Measurements from ENCODE around the gene DGCR6L.
"Not testable (repeated sequence)": the region's sequence is repeated elsewhere in the genome, so short reads cannot be mapped to it uniquely, and the experiment has no call there.

The DGCR6L gene

GRCh38 chr22:20291249-20291586, 28.6 kb downstream of the DGCR6L start:
- ChIA-PET POLR2A (no interaction called here), CTCF (interaction anchor here (0.7 to 4.7 kb wide), 4 partner anchors 116 to 321 kb away, joined by 3 to 26 read pairs (median 6); no protein-coding TSS in a partner anchor)
- DNase-seq (ENCODE audit: low read depth, low spot score) = no peak
- TF ChIP-seq, protein P1, sequence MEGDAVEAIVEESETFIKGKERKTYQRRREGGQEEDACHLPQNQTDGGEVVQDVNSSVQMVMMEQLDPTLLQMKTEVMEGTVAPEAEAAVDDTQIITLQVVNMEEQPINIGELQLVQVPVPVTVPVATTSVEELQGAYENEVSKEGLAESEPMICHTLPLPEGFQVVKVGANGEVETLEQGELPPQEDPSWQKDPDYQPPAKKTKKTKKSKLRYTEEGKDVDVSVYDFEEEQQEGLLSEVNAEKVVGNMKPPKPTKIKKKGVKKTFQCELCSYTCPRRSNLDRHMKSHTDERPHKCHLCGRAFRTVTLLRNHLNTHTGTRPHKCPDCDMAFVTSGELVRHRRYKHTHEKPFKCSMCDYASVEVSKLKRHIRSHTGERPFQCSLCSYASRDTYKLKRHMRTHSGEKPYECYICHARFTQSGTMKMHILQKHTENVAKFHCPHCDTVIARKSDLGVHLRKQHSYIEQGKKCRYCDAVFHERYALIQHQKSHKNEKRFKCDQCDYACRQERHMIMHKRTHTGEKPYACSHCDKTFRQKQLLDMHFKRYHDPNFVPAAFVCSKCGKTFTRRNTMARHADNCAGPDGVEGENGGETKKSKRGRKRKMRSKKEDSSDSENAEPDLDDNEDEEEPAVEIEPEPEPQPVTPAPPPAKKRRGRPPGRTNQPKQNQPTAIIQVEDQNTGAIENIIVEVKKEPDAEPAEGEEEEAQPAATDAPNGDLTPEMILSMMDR (IDR thresholded peaks at IDR 0.05; ENCODE audit: insufficient read depth, low read length, missing control alignments) = no peak
- H3K4me3 ChIP-seq (ENCODE audit: low read depth, low read length) = no peak overlapping the region

- no peak overlapping the region for H3K4me3 ChIP-seq (ENCODE audit: low read depth, low read length)
- POLR2A ChIA-PET = no interaction called here
- TF ChIP-seq, protein P1 (IDR thresholded peaks at IDR 0.05; ENCODE audit: insufficient read depth, low read length, missing control alignments) = no peak
- CTCF ChIA-PET = interaction anchor here (0.7 to 4.7 kb wide), 4 partner anchors 9 to 134 kb away, joined by 3 to 26 read pairs (median 6); no protein-coding TSS in a partner anchor
- no peak for DNase-seq (ENCODE audit: low read depth, low spot score)
These were observed 29.1 kb downstream of the DGCR6L start for GRCh38 chr22:20290578-20291248.

- CTCF ChIA-PET = interaction anchor here (0.7 to 4.7 kb wide), 3 partner anchors 8 to 133 kb away, joined by 3 to 26 read pairs (median 4); no protein-coding TSS in a partner anchor
- TF ChIP-seq, protein P1 (IDR thresholded peaks at IDR 0.05; ENCODE audit: insufficient read depth, low read length, missing control alignments) = no peak
- POLR2A ChIA-PET = no interaction called here
- DNase-seq (ENCODE audit: low read depth, low spot score) = no peak
- no peak overlapping the region for H3K4me3 ChIP-seq (ENCODE audit: low read depth, low read length)
These were observed 29.8 kb downstream of the DGCR6L start for GRCh38 chr22:20290045-20290392.

DNA sequence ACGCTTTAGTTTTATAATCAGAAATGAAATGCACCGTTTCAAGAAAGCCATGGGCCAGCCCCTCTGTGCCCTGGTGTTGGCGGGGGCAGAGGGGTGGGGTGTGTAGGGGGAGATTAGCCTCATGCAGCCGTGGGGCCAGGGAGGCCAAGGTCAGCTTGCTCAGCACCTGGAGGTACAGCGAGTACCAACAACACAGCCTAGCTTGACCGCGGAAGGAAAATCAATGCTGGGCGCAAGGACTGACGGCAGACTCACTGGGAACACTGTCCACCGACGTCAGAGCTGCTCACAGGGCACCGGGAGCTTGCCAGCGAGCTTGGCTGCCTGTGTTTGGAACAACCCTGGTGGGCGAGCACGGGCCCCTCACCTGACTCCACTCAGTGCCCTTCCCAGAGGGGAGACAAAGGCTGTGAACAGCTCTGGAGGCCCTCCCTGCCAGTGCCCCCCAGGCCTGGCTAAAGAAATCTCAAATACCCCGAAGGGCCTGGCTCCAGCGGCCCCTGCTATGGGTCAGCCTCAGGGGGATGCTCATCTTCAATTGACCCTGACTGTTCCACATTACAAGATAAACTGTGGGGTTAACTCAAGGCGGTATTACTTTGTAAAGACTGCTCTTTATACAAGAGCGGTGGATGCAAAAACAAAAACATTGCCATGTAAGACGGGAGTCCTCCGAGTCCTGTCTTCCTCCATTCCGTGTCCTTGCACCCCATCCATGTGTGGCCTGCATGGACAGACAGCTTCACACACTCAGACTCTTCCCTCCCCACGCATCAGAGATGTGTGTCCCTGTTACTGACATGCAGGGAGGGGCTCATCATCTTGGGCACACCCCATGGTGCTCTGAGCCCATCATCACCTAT, 30.4 kb downstream of the DGCR6L start:
- DNase-seq (ENCODE audit: low read depth, low spot score); POLR2A ChIA-PET; H3K4me3 ChIP-seq (ENCODE audit: low read depth, low read length): not testable (repeated sequence)
- CTCF ChIA-PET = interaction anchor here (1.4 to 4.7 kb wide), 2 partner anchors 114 to 133 kb away, joined by 4 to 26 read pairs; no protein-coding TSS in a partner anchor

DNA sequence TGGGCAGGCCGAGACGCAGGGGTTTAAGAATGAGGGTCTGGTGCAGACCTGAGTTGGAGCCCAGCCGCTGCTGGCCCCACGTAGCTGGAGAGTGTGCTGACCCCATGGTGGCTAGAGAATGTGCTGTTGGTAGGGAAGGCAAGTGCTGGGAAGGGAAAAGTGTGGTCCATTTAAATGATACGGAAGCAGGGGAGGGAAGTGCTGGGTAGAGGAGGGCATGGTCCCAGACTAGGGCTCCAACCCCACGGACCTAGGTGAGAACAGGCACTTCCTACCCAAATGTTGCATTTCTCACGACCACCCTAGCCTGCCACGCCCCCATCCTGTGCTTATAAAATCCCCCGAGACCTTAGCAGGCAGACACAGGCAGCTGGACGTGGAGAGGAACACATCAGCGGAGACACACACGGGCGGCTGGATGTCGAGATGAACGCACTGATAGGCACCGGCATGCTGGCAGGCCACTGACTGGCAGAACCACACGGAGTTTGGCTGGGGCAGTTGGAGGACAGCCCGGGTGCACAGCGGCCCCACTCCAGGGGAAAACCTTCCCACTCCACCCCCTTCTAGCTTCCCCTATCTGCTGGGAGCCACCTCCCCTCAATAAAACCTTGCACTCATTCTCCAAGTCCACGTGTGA, 33.0 kb downstream of the DGCR6L start:
- CTCF ChIA-PET = interaction anchor here (0.7 to 3.8 kb wide), 5 partner anchors 9 to 133 kb away, joined by 3 to 30 read pairs (median 4); no protein-coding TSS in a partner anchor
- H3K4me3 ChIP-seq (ENCODE audit: low read depth, low read length); POLR2A ChIA-PET; DNase-seq (ENCODE audit: low read depth, low spot score): not testable (repeated sequence)

DNA sequence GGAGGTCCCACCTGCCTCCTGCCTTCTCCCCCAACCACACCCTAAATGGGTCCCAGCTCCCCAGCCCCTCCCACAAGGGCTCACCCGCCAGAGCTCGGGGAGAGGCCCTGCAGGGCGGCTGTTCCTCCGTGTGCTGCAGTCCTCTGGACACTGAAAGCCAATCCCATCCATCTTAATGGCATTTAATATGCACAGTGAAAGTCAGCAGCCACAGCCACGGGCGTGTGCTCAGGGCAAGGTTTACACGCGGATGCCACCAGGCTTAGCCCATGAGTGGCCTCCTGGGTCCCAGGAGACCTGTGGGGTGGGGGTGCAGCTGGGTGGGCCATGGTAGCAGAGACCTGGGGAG, 33.6 kb downstream of the DGCR6L start:
- POLR2A ChIA-PET; H3K4me3 ChIP-seq (ENCODE audit: low read depth, low read length); DNase-seq (ENCODE audit: low read depth, low spot score): not testable (repeated sequence)
- CTCF ChIA-PET = interaction anchor here (0.7 to 3.8 kb wide), 9 partner anchors 9 to 142 kb away, joined by 3 to 30 read pairs (median 4); no protein-coding TSS in a partner anchor

GRCh38 chr22:20285473-20286311, 34.2 kb downstream of the DGCR6L start:
- CTCF ChIA-PET = interaction anchor here (0.6 to 3.8 kb wide), 18 partner anchors 10 to 141 kb away, joined by 3 to 89 read pairs (median 4); no protein-coding TSS in a partner anchor
- DNase-seq (ENCODE audit: low read depth, low spot score); POLR2A ChIA-PET; H3K4me3 ChIP-seq (ENCODE audit: low read depth, low read length): not testable (repeated sequence)
- TF ChIP-seq, protein P1 (IDR thresholded peaks at IDR 0.05; ENCODE audit: insufficient read depth, low read length, missing control alignments) = peak; percentile 82

Data from AG04449 (cell line).